ENCODE measurements around the gene STOX2.

GRCh38 chr4:183878251-183878970, 26.7 kb upstream of the STOX2 start:
- TF ChIP-seq CTCF (IDR thresholded peaks at IDR 0.05): no peak
- TF ChIP-seq POLR2A (IDR thresholded peaks at IDR 0.05): no peak
